Measurements from ENCODE around the gene INPP4B. TPM values are rescaled to one million over a fixed set of nuclear protein-coding genes. Genes with fewer than 3 reads are reported as not detected.

Gene INPP4B
- total RNA-seq, 1 experiment from 2014 or later: not detected

DNA sequence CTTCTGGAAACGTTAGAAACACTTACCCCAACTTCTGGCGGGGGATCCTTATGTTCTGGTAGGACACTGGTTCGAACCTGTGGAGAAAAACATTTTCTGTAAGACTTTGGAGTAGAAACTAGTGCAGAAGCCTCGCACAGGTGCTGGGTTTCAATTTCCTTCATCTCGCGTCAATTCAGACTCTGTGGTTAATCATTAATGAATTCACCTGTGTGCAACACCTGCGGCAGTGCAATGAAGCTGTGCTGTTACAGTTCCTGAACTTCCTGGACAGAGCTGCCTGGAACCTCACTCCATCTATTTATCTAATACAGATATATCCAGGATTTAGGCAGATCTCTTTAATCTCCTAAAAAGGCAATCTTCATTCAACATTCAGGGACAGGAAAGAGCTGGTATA, 531.4 kb downstream of the INPP4B start:
- Histone ChIP-seq H3K4me3 (ENCODE audit: low read length) (no peak overlapping the region), H3K79me2 (ENCODE audit: low read length) (no peaks in the 10 kb centered on the region), H3K4me2 (ENCODE audit: low read depth, low read length, poor library complexity, severe bottlenecking) (no peak overlapping the region), H3K4me1 (ENCODE audit: low read length) (no peaks in the 10 kb centered on the region), H3K9me3 (ENCODE audit: low read length) (no peaks in the 10 kb centered on the region), H4K20me1 (ENCODE audit: insufficient read depth, low read depth, low read length) (no peaks in the 10 kb centered on the region), H3K27ac (ENCODE audit: low read length) (no peak overlapping the region), H3K27me3 (ENCODE audit: low read length) (no peaks in the 10 kb centered on the region), H2AFZ (ENCODE audit: low read length) (no peak overlapping the region), H3K9me2 (replicated peaks; ENCODE audit: insufficient read depth, low read length) (no peaks in the 10 kb centered on the region; the same call in 1 of the 2 replicates), H3K9ac (ENCODE audit: low read length) (no peak overlapping the region), H3K36me3 (ENCODE audit: insufficient read depth, low read length) (no peaks in the 10 kb centered on the region)
- DNase-seq: no peak

DNA sequence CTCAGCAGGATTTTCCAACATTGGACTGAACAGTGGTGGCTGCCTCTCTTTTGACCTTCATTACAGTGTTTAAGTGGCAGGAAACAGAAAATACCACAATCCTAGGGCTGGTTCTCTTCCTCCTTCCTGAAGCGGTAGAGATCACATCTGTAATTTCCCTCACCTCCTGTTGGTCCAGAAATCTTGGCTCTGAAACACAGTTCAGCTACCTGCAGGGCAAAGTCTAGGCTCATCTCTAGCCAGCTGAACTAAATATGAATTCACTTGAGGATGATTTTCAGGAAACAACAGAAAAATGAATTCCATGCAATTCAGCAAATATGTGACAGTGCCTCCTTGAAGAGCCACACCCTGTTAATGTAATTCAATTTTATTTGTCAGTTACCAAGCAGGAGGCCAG, 531.9 kb downstream of the INPP4B start:
- Histone ChIP-seq H2AFZ (ENCODE audit: low read length) (no peak overlapping the region), H3K36me3 (ENCODE audit: insufficient read depth, low read length) (no peaks in the 10 kb centered on the region), H3K9me2 (replicated peaks; ENCODE audit: insufficient read depth, low read length) (no peaks in the 10 kb centered on the region; the same call in 1 of the 2 replicates), H3K9ac (ENCODE audit: low read length) (no peak overlapping the region), H3K9me3 (ENCODE audit: low read length) (no peaks in the 10 kb centered on the region), H3K27ac (ENCODE audit: low read length) (no peak overlapping the region), H3K79me2 (ENCODE audit: low read length) (no peaks in the 10 kb centered on the region), H3K4me1 (ENCODE audit: low read length) (no peaks in the 10 kb centered on the region), H3K27me3 (ENCODE audit: low read length) (no peaks in the 10 kb centered on the region), H3K4me2 (ENCODE audit: low read depth, low read length, poor library complexity, severe bottlenecking) (no peak overlapping the region), H4K20me1 (ENCODE audit: insufficient read depth, low read depth, low read length) (no peaks in the 10 kb centered on the region), H3K4me3 (ENCODE audit: low read length) (no peak overlapping the region)
- no peak for DNase-seq

DNA sequence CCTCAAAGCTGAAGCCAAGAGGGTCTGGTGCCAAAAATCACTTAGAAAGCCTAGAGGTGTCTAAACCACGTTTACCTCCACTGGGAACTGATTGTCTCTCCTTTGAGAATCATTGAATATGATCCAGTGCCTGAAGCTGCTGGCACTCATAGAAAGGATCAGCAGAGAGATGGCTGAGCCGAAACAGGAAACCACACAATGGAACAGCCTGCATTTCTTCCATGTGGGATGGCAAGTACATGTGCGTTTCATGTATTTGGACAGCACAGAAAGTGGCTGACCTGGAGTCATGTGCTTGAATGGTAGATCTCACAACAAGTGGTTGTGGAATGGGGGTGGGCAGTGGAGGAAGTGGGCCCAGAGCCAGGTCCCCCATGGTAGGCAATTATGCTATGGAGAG, 533.7 kb downstream of the INPP4B start:
- Histone ChIP-seq H3K27ac (ENCODE audit: low read length) (no peak overlapping the region), H3K4me1 (ENCODE audit: low read length) (no peaks in the 10 kb centered on the region), H2AFZ (ENCODE audit: low read length) (no peak overlapping the region), H3K27me3 (ENCODE audit: low read length) (no peaks in the 10 kb centered on the region), H3K9ac (ENCODE audit: low read length) (no peak overlapping the region), H3K36me3 (ENCODE audit: insufficient read depth, low read length) (no peaks in the 10 kb centered on the region), H3K4me2 (ENCODE audit: low read depth, low read length, poor library complexity, severe bottlenecking) (no peak overlapping the region), H3K4me3 (ENCODE audit: low read length) (no peak overlapping the region), H3K9me3 (ENCODE audit: low read length) (no peaks in the 10 kb centered on the region), H4K20me1 (ENCODE audit: insufficient read depth, low read depth, low read length) (no peaks in the 10 kb centered on the region), H3K79me2 (ENCODE audit: low read length) (no peaks in the 10 kb centered on the region), H3K9me2 (replicated peaks; ENCODE audit: insufficient read depth, low read length) (no peaks in the 10 kb centered on the region)
- no peak for DNase-seq

DNA sequence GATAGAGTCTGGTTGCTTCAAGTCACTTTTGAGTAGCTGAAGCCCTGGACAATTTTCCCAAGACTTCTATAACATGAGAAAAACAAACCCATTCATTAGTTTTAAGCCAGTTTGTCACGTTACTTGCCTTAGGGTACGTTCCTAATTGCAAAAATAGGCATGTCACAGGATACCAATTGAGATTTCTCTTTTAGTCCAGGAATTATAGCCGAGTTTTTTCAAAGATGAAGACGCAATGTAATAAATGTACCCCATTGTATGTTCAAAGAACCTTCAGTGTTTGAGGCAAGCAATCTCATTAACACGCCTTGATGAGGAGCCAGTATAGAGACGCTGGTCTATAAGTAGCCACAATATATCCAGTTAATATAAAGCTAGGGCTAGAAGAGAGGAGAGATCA, 534.2 kb downstream of the INPP4B start:
- DNase-seq: no peak
- no peak overlapping the region for H3K4me3 ChIP-seq (ENCODE audit: low read length)
- no peak overlapping the region for H2AFZ ChIP-seq (ENCODE audit: low read length)
- no peaks in the 10 kb centered on the region for H3K36me3 ChIP-seq (ENCODE audit: insufficient read depth, low read length)
- no peak overlapping the region for H3K27ac ChIP-seq (ENCODE audit: low read length)
- no peaks in the 10 kb centered on the region for H3K79me2 ChIP-seq (ENCODE audit: low read length)
- H3K4me1 ChIP-seq (ENCODE audit: low read length): no peaks in the 10 kb centered on the region
- H4K20me1 ChIP-seq (ENCODE audit: insufficient read depth, low read depth, low read length): no peaks in the 10 kb centered on the region
- no peaks in the 10 kb centered on the region for H3K9me3 ChIP-seq (ENCODE audit: low read length)
- H3K9me2 ChIP-seq (replicated peaks; ENCODE audit: insufficient read depth, low read length): no peaks in the 10 kb centered on the region
- no peak overlapping the region for H3K4me2 ChIP-seq (ENCODE audit: low read depth, low read length, poor library complexity, severe bottlenecking)
- no peak overlapping the region for H3K9ac ChIP-seq (ENCODE audit: low read length)
- no peaks in the 10 kb centered on the region for H3K27me3 ChIP-seq (ENCODE audit: low read length)

DNA sequence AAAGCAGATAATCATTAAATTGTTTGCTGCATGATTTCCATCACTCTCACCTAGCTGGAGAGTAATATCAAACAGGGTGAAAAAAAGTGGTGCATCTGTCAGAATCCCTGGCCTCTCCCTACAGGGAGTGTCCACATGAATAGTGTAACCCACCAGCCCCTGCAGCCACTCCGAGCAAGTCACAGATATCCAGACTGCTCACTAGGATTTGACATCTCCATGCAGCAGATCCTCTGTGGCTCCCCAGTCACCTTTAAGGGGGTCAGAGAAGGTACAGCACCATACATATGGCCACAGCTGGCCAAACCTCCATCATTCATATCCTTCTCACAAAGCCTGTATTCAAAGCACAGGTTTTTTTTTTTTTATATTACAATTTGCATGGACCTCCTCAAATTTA, 536.3 kb downstream of the INPP4B start:
- Histone ChIP-seq H3K36me3 (ENCODE audit: insufficient read depth, low read length) (no peaks in the 10 kb centered on the region), H3K9me3 (ENCODE audit: low read length) (no peaks in the 10 kb centered on the region), H3K79me2 (ENCODE audit: low read length) (no peaks in the 10 kb centered on the region), H3K4me2 (ENCODE audit: low read depth, low read length, poor library complexity, severe bottlenecking) (no peak overlapping the region), H3K9me2 (replicated peaks; ENCODE audit: insufficient read depth, low read length) (no peaks in the 10 kb centered on the region), H3K9ac (ENCODE audit: low read length) (no peak overlapping the region), H3K27me3 (ENCODE audit: low read length) (no peaks in the 10 kb centered on the region), H4K20me1 (ENCODE audit: insufficient read depth, low read depth, low read length) (no peaks in the 10 kb centered on the region), H3K4me3 (ENCODE audit: low read length) (no peak overlapping the region), H2AFZ (ENCODE audit: low read length) (no peak overlapping the region), H3K4me1 (ENCODE audit: low read length) (no peaks in the 10 kb centered on the region), H3K27ac (ENCODE audit: low read length) (no peak overlapping the region)
- DNase-seq: no peak

DNA sequence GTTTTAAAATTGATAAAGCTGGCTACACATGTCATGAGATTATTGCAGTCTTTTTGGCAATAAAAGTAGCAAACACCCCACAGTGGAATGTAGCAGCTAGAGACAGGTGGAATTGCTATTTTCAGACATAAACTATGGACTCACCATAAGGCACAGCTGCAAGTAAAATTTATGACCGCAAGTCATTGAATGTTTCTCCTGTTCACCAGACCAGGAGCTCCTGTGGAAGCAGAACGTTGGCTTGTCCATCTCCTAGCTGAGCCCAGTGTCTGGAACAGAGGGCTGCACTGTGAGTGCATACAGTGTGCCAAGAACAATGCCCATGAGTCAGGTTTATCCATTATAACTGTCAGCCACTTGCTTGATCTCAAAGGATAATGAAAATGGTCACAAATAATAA, 538.2 kb downstream of the INPP4B start:
- no peak overlapping the region for H2AFZ ChIP-seq (ENCODE audit: low read length)
- H3K36me3 ChIP-seq (ENCODE audit: insufficient read depth, low read length): no peaks in the 10 kb centered on the region
- H3K9me2 ChIP-seq (replicated peaks; ENCODE audit: insufficient read depth, low read length): no peaks in the 10 kb centered on the region
- no peaks in the 10 kb centered on the region for H3K27me3 ChIP-seq (ENCODE audit: low read length)
- H3K4me1 ChIP-seq (ENCODE audit: low read length): no peaks in the 10 kb centered on the region
- no peak overlapping the region for H3K9ac ChIP-seq (ENCODE audit: low read length)
- no peak for DNase-seq
- H3K4me3 ChIP-seq (ENCODE audit: low read length): no peak overlapping the region
- no peaks in the 10 kb centered on the region for H4K20me1 ChIP-seq (ENCODE audit: insufficient read depth, low read depth, low read length)
- no peaks in the 10 kb centered on the region for H3K79me2 ChIP-seq (ENCODE audit: low read length)
- no peak overlapping the region for H3K27ac ChIP-seq (ENCODE audit: low read length)
- no peaks in the 10 kb centered on the region for H3K9me3 ChIP-seq (ENCODE audit: low read length)
- H3K4me2 ChIP-seq (ENCODE audit: low read depth, low read length, poor library complexity, severe bottlenecking): no peak overlapping the region

DNA sequence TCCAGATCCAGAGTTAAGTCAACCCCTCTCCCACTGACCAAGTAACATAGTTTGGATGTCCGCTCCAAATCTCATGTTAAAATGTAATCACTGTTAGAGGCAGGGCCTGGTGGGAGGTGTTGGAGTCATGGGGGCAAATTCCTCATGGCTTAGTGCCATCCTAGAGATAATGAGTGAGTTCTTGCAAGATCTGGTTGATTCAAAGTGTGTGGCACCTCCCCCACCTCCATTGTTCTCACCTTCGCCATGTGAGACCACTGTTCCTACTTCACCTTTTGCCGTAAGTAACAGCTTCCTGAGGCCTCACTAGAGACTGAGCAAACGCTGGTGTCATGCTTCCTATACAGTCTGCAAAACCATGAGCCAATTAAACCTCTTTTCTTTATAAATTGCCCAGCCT, 548.8 kb downstream of the INPP4B start:
- H3K27ac ChIP-seq (ENCODE audit: low read length): no peak overlapping the region
- no peak overlapping the region for H3K9ac ChIP-seq (ENCODE audit: low read length)
- DNase-seq: no peak
- H3K36me3 ChIP-seq (ENCODE audit: insufficient read depth, low read length): no peaks in the 10 kb centered on the region
- no peaks in the 10 kb centered on the region for H3K79me2 ChIP-seq (ENCODE audit: low read length)
- no peaks in the 10 kb centered on the region for H3K9me2 ChIP-seq (replicated peaks; ENCODE audit: insufficient read depth, low read length)
- H4K20me1 ChIP-seq (ENCODE audit: insufficient read depth, low read depth, low read length): no peaks in the 10 kb centered on the region
- no peak overlapping the region for H2AFZ ChIP-seq (ENCODE audit: low read length)
- H3K4me1 ChIP-seq (ENCODE audit: low read length): no peaks in the 10 kb centered on the region
- H3K4me2 ChIP-seq (ENCODE audit: low read depth, low read length, poor library complexity, severe bottlenecking): no peak overlapping the region
- H3K4me3 ChIP-seq (ENCODE audit: low read length): no peak overlapping the region
- no peaks in the 10 kb centered on the region for H3K9me3 ChIP-seq (ENCODE audit: low read length)
- H3K27me3 ChIP-seq (ENCODE audit: low read length): no peaks in the 10 kb centered on the region

DNA sequence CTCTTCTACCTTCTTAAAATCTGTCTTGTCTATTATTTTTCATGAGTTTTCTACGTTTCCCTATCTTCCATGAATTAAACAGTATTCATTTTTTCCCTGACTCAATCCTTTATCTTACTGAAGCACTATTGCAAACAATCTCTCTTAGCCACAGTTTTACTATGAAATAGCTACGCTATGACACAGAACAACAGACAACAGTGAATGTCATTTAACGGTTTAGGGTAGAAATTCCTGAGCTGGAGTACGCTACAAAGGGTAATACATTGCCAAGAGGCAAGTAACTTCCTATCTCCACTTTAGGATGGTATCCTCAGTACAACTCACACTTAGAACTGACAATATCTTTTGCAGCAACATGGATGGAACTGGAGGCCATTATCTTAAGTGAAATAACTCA, 552.6 kb downstream of the INPP4B start:
- Histone ChIP-seq H3K4me1 (ENCODE audit: low read length) (no peaks in the 10 kb centered on the region), H3K27me3 (ENCODE audit: low read length) (no peaks in the 10 kb centered on the region), H3K4me2 (ENCODE audit: low read depth, low read length, poor library complexity, severe bottlenecking) (no peak overlapping the region), H2AFZ (ENCODE audit: low read length) (no peak overlapping the region), H3K27ac (ENCODE audit: low read length) (no peak overlapping the region), H3K9ac (ENCODE audit: low read length) (no peak overlapping the region), H3K79me2 (ENCODE audit: low read length) (no peaks in the 10 kb centered on the region), H3K36me3 (ENCODE audit: insufficient read depth, low read length) (no peaks in the 10 kb centered on the region), H3K9me2 (replicated peaks; ENCODE audit: insufficient read depth, low read length) (no peaks in the 10 kb centered on the region), H3K9me3 (ENCODE audit: low read length) (no peaks in the 10 kb centered on the region), H4K20me1 (ENCODE audit: insufficient read depth, low read depth, low read length) (no peaks in the 10 kb centered on the region), H3K4me3 (ENCODE audit: low read length) (no peak overlapping the region)
- no peak for DNase-seq

DNA sequence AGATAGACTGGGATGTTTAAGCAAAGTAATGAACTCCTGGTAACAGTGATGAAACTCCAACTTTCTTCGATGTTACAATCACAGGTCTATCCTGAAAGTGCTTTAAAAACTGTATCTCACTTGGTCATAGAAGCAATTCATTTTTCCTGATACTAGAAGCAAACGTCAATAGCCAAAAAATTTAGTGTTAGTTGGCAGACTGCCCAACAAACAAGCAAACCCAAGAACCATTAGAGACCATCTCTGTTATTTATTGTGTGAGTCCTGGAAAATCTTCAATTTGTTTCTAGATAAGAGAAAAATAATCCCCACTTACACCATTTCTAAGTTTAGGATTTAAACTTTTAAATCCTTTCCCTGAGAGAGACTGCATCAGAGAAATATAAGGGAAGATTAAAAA, 553.9 kb downstream of the INPP4B start:
- no peaks in the 10 kb centered on the region for H3K4me1 ChIP-seq (ENCODE audit: low read length)
- H3K4me3 ChIP-seq (ENCODE audit: low read length): no peak overlapping the region
- no peaks in the 10 kb centered on the region for H3K27me3 ChIP-seq (ENCODE audit: low read length)
- H3K4me2 ChIP-seq (ENCODE audit: low read depth, low read length, poor library complexity, severe bottlenecking): no peak overlapping the region
- H3K9me3 ChIP-seq (ENCODE audit: low read length): no peaks in the 10 kb centered on the region
- H4K20me1 ChIP-seq (ENCODE audit: insufficient read depth, low read depth, low read length): no peaks in the 10 kb centered on the region
- H3K9ac ChIP-seq (ENCODE audit: low read length): no peak overlapping the region
- no peaks in the 10 kb centered on the region for H3K36me3 ChIP-seq (ENCODE audit: insufficient read depth, low read length)
- H3K27ac ChIP-seq (ENCODE audit: low read length): no peak overlapping the region
- H3K79me2 ChIP-seq (ENCODE audit: low read length): no peaks in the 10 kb centered on the region
- no peak for DNase-seq
- no peaks in the 10 kb centered on the region for H3K9me2 ChIP-seq (replicated peaks; ENCODE audit: insufficient read depth, low read length)
- no peak overlapping the region for H2AFZ ChIP-seq (ENCODE audit: low read length)
